Colon (tissue), 2 donors: ENCODE measurements around the gene ZBTB12.
"Not testable (repeated sequence)": the region's sequence is repeated elsewhere in the genome, so short reads cannot be mapped to it uniquely, and the experiment has no call there.

ENCODE experiments used
- FAIRE-seq: peaks from 2 replicates; lab custom pipeline; 2012; peaks lifted over from hg19 to GRCh38; lab: Jason Lieb, UNC
- donor health status: control.
- donor health status: control.

Gene ZBTB12

DNA sequence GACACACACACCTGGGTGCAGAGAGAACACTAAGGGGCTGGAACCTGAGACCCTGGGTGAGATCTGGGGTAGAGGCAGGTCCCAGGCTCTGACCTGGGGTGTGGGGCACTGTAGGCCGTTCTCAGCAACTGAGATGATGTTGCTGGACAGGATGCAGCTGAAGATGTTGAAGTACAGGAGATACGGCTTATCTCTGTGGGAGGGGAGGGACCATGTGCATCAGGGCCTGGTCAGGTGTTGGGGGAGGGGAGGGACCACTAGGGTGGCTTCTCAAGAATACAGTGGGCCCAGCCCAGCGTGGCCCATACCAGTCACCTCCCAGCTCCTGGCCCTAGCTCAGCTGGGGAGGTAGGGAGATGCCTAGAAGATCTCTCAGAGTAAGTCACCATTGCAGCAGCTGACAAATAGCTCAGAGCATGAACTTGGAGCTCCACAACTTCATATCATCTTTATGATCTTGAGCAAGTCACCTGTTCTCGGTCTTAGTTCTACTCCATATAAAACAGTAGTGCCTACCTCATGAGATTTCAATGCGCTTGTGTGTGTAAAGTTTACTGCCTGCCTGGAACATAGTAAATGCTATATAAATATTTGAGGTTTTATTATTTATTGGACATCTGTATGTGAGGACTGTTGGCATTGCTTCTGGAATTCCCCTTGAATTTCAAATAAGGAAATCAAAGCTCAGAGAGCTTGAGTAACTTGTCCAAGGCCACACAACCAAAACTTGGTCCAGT, 26.9 kb downstream of the ZBTB12 start:
- FAIRE-seq, result no peak

DNA sequence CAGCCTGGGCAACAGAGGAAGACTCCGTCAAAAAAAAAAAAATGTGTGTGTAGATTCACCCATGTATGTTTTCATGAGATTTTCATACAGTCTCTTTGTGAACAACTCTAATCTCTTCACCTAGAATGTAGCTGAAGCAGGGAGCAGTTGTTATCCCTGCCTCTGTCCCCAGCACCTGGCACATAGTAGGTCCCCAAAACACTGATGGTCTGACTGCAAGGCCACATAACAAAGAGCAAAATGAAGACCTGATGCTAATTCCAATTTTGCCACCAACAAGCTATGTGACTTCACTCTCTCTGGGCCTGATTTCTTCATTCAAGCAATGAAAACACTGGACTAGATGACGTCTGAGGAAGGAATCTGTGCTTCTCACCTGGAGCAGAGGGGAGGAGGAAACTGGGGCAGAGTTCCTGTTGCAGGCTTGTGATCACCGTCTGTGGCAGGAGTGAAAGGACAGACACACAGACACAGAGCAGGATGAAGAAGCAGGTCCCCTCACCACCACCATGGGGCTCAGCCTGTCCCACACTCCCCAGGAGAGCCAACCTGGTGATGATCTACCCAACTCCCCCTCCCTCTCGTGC, 27.7 kb downstream of the ZBTB12 start:
- no peak for FAIRE-seq

DNA sequence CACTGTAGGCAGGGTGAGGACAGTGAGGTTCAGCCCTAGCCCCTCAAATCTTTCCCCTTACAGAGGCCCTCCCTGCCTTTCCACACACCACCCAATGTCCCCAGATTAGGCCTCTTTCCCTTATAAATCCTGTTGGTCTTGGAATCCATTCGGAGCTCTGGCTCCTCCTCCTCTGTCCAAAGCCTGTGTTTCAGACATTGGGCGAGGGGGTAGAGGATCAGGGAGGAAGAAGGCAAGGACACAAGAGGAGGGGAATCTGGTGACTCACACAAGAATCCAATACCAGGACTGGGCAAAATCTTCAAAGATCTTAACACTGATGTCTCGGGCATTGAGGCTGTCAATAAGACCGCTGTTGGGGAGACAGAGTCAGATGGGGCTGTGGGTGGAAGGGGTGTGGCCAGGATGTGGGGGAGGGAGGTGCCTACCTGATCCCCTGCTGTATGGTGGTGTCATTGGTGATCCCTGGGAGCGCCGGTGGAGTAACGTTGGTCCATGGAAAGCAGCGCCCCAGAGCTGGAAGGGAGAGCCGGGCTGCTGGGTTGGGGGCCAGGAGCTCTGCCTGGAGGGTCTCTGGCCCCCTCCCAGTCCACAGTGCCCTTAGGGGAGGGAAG, 30.7 kb downstream of the ZBTB12 start:
- FAIRE-seq, result no peak

DNA sequence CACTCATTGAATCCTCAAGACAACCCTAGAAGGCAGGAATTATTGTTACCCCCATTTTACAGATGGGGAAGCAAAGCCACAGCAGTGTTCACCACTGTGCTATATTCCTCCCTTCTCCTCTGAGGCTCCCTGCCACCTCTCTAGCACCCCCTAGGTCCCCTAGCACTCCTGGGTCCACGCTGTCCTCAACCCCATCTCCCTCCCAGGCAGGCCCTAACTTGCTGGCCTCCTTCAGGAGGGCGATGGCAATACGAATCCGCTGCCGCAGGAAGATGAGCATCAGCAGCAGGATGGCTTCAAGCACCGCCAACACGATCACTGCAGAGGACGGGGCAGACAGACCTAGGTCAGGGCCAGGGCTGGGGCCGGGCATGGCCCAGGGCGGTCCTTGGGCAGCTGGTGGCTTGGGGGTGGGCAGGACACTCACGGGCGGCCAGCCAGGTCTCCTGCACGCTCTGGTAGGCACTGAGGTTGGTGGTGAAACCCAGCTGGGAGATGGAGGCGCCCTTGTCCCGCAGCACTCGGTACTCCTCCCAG, 31.4 kb downstream of the ZBTB12 start:
- FAIRE-seq, result no peak

DNA sequence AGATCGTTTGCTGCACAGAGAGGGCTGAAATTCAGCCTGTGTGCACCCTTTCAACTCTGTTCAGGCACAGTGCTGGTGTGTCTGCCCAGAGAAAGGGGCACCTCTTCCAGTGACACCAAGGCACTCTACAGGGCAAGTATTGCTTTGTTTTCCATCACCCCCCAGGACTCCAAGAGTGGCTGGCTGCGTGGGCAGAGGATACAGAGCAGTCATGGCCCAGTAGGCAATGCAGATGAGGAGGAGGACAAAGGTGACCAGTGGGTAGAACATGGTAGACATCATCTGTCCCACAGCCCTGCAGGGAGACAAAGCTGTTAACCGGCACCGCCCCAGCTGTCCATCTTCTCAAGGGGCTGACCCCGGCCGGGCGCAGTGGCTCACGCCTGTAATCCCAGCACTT, 32.5 kb downstream of the ZBTB12 start:
- FAIRE-seq, result no peak

DNA sequence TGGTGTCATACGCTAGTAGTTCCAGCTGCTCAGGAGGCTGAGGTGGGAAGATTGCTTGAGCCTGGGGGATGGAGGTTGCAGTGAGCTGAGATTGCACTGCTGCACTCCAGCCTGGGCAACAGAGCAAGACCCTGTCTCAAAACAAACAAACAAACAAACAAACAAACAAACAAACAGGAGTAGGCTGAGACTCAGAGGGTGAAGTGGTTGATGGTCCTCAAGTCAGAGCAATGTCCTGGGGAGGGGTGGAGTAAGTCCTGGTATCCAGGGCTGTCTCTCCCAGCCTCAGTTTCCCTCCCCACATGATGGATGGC, 33.3 kb downstream of the ZBTB12 start:
- FAIRE-seq, result not testable (repeated sequence)

DNA sequence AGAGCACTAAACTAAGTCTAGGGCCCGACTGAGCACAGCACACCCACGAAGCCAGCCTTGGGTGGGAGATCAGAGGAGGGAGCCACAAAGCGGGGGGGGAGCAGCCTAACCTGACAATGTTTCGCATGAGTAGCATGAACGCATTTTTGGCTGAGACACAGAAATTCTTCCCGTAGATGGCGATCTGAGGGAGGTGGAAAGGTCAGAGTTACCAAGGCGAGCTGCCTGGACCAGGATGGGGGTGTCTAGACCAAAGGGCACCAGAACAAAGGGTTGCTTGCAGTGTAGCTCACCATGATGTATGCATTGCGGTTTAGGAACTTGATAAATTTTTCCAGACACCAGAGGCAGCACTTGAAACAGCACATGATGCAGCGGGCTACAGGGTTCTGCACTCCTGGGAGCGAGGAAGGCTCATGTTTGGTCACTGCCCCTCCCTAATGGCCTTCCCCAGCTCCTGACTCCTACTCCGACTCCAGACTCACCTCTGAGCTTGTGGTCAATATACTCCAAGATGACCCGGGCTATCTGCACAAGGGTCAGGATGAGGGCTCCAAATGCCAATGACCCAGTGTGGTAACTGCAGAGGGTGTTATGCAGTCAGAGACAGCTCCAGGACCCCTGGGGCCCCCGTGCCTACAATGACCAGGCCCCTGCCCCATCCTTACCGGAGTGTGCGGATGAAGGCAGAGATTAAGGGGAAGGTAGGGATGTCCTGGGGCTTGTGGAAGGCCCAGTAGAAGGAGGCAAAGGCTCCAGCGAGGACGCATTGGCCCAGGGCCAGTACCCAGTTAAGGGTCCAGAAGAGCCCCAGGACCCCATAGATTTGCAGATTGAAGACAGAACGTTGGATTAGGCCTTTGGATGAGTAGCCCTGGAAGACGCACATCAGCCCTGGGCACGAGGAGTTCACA, 36.4 kb downstream of the ZBTB12 start:
- no peak for FAIRE-seq

DNA sequence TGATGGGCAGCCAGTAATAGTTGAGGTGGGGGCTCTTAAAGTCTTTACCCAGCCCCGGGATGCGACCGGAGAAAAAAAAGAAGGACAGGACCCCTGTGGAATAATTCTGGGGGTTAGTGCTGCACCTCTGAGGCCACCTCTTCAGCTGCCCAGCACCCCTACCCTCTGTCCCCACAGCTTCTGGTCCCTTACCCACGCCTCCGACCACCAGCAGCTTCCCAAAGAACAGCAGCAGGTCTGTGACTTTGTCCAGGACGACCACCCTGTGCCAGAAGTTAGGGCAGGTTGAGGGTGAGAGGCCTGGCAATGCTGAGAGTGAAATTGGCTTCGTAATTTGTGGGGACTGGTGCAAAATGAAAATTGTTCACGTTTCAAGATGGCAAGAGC, 37.1 kb downstream of the ZBTB12 start:
- FAIRE-seq, result no peak

DNA sequence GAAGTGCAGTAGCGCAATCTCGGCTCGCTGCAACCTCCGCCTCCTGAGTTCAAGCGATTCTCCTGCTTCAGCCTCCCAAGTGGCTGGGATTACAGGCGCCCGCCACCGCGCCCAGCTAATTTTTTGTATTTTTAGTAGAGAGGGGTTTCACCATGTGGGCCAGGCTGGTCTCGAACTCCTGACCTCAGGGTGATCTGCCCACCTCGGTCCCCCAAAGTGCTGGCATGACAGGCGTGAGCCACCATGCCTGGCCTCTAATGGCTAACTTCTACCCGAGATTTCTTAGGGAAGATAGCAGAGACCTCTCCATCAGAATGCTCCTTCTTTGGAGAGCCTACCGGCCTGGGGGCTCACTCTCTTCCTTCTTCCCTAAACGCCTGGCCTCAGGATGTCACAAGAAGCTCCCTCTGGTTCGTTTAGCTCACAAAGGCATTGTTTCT, 37.7 kb downstream of the ZBTB12 start:
- not testable (repeated sequence) for FAIRE-seq

DNA sequence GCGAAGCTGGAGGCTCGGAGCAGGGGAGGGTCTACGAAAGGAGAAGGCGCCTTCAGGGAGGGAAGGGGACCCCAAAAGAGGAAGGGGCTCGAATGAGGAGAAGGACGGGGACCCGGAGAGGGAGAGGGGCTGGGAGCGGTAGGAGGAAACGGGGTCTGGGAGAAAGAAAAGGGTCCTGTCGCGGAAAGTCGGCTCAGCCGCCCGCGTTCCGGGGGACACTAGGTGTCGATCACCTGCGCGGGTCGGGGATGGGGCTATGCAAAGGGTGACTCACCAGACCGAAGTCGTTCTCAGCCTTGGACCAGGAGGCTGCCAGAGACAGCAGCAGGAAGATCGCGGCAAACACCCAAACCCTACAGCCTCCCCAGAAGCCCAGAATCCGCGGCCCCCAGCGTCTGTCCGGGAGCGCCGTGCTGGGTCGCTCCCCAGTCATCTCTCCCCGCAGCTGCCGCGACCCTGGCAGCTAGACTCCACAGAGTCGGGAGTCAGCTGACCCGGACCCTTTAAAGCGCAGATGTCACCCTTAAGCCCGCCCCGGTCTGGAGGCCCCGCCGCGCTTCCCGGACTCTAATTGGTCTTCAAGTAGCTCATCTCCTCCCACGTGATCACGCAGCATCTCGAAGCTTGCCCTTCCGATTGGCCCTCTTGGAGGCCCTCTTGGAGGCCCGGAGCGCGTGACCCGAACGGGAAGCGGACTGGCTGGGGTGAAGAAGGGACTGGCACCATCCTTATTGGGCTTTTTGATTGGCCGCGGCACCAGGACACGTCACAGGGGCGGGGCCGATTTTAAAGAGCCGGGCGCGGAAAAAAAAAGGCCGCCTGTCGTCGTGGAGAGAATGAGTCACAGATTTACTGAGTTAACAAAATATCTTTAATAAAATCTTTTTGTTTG, 39.3 kb downstream of the ZBTB12 start, which contains the start of gene NEU1:
Gene NEU1 (minus strand): TSS at position 478 of the 892 bp plus-strand sequence. CDS start 45 bp downstream, at position 433.
- peak; percentile 93 for FAIRE-seq

DNA sequence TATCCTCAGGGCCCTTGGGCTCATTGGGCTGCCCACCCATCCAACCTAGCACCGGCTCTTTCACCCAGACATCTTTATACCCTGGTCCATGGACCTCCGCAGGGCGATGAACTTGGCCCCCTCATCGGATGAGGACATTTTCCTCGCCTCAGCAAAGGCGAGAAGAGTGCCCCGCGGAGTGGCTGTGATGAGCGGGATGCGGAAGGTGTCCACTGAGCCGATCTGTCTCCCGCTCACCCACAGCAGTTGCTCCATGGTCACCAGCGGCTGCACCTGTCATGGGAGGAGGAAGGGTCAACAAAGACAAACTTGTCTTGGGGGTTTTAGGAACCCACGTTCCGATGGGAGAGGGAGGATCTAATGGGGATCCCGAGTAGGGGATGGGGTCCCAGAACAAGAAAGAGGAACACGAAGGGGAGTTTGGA, 40.0 kb downstream of the ZBTB12 start:
- FAIRE-seq, result no peak

DNA sequence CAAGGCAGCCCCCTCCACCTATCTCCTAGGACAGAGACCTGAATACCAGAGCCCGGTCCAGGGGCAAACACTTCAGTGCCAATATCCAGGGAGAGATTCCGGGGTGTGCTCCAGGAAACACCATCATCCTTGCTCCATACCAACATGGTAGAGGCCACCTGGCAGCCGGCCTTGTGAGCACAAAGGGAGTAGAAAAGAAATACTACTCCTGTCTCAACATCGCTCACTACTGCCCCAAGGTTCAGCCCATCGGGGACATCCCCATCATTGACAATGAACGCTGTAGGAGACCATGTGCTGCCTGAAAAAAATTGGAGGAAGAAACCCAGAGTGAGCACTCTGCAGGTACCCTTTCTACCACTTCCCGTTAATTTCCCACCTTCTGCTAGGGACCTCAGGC, 40.7 kb downstream of the ZBTB12 start:
- no peak for FAIRE-seq

DNA sequence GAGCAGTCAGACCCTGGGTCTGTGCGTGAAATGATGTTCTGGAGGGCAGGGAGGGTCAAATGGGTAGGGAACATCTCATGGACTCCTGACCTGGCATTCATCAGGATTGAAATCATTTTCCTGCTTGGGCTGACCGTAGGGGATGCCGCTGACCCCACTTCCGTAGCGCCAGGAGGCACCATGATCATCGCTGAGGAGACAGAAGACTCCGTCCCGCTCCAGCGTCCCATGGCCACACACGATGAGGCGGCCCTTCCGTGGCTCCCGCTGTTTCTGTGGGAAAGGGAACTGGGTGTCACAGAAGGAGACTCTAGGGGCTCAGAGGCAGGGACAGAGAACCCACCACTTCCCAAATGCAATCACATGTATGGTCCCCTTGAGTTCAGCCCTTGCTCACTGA, 41.5 kb downstream of the ZBTB12 start:
- FAIRE-seq, result no peak

DNA sequence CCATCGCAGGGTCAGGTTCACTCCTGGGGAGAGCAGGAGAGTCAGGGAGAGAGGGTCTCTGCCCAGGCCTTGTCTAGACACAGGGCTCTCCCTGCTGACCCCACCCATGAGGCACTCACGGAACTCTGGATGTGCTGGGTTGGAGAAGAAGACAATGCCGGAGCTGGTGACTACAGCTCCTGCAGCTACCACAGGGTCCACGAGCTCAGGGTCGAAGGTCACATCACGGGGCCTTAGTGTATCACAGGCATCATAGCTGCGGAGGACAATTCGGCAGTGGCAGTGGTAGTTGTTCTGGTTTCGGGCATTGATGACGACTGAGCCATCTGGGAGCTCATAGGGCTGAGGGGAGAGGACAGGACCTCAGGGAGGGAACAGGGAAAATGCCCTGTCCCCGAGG, 42.0 kb downstream of the ZBTB12 start:
- FAIRE-seq, result no peak

DNA sequence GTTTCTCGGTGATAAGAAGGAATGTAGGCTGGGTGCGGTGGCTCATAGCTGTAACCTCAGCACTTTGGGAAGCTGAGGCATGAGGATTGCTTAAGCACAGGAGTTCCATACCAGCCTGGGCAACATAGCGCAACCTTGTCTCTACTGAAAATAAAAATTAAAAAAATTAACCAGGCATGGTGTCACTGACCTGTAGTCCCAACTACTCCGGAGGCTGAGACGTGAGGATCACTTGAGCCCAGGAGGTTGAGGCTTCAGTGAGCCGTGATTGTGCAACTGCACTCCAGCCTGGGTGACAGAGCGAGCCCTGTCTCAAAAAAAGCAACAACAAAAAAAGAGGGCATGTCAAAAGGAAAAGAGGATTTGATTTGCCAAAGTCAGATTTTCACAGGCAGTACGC, 43.2 kb downstream of the ZBTB12 start:
- FAIRE-seq, result no peak

DNA sequence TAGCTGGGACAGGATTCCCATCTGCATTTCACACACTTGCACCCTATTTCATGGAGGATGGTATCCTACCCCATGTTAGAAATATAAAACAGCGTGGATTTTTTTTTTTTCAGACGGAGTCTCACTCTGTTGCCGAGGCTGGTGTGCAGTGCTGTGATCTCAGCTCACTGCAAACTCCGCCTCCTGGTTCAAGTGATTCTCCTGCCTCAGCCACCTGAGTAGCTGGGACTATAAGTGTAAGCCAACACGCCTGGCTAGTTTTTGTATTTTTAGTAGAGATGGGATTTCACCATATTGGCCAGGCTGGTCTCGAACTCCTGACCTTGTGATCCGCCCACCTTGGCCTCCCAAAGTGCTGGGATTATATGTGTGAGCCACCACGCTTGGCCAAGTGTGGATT, 44.1 kb downstream of the ZBTB12 start:
- not testable (repeated sequence) for FAIRE-seq

DNA sequence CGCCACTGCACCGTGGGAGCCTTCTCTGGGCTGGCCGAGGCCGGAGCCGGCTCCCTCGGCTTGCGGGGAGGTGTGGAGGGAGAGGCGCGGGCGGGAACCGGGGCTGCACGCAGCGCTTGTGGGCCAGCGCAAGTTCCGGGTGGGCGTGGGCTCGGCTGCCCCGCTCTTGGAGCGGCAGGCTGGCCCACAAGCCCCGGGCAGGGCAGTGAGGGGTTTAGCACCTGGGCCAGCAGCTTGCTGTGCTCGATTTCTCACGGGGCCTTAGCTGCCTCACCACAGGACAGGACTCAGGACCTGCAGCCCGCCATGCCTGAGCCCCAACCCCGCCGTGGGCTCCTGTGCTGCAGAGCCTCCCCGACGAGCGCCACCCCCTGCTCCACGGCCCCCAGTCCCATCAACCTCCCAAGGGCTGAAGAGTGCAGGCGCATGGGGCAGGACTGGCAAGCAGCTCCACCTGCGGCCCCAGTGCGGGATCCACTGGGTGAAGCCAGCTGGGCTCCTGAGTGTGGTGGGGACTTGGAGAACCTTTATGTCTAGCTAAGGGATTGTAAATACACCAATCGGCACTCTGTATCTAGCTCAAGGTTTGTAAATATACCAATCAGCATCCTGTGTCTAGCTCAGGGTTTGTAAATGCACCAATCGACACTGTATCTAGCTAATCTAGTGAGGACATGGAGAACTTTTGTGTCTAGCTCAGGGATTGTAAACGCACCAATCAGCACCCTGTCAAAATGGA, 49.7 kb downstream of the ZBTB12 start:
- FAIRE-seq, result not testable (repeated sequence)

DNA sequence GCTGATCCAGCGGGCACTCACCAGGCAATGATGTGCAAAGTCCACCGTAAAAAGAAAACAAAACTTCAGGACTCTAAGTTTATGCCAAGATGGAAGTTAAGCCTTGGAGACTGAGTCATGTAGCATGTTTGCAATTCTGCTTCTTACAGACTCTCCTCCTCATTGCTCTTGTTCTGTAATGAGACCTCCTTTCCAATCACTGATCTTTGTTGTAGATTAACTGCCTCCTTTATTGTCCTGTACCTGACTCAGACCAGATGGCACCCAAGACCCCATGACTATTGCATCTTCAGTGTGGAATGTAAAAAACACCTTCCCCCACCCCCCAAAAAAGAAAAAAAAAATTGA, 50.4 kb downstream of the ZBTB12 start:
- no peak for FAIRE-seq

DNA sequence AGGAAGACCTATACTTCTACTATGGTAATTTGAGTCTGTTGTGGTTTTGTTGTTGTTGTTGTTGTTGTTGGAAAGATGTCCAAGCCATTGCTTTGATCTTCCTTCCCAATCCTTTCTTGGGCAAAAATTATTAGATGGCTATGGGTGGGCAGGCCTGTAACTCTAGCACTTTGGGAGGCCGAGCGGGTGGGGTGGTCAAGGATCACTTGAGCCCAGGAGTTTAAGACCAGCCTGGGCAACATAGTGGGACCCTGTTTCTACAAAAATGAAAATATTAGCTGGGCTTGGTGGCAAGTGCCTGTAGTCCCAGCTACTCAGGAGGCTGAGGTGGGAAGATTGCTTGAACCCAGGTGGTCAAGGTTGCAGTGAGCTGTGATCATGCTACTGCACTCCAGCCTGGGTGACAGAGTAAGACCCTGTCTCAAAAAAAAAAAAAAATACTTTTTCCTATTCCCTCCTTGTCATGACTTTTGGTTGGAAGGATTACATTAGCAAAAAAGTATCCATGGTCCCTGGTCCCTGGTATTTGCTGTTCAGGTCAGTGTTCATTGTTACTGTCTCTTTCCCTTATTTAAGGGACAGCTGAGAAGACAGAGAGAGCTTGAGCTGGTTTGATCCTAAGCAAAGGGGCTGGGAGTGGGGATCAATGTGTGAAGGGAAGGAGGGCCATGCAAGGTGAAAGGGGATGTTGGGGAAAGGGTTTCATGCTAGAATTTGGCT, 51.0 kb downstream of the ZBTB12 start:
- FAIRE-seq, result no peak
